LNCaP clone FGC (cell line): ENCODE results near the gene THOC5.

Source experiments
- DNase-seq: peaks from one replicate; pipeline ENCODE4 v3.0.0-alpha.2; 2011; ENCODE audit warnings: low read depth
- H3K4me3 ChIP-seq: 2 replicates; pipeline ENCODE4 v1.5.1; 2011; ENCODE audit warnings: mild to moderate bottlenecking, low read depth, low read length, control low read depth
- TF ChIP-seq, protein P1 (sequence below): IDR thresholded peaks from 2 replicates; pipeline ENCODE4 v1.5.1; 2012; ENCODE audit warnings: mild to moderate bottlenecking; ENCODE audit not compliant: control insufficient read depth, insufficient read depth; ENCODE audit errors: extremely low read depth

Gene THOC5

GRCh38 chr22:29530716-29531115, 22.8 kb downstream of the THOC5 start:
- no peak overlapping the region for H3K4me3 ChIP-seq

DNA sequence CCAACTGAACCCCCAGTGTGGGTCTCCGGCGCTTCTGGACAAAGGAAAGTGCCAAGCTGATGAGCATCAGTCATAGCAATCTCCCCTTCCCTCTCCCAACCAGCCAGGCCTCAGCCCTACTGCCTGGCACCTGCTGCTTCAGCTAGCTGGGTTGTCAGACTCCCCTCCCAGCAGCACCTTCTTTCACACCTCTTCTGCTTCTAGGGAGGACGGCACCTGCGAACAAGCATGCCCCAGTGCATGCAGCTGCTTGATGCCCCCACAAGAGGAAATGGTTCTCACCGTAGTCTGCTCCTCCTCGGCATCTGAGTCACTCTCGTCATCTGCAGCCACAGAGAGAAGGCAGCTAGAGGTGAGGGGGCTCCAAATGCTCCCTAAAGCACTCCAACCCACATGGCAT, 25.4 kb downstream of the THOC5 start:
- H3K4me3 ChIP-seq = no peak overlapping the region
- TF ChIP-seq, protein P1, sequence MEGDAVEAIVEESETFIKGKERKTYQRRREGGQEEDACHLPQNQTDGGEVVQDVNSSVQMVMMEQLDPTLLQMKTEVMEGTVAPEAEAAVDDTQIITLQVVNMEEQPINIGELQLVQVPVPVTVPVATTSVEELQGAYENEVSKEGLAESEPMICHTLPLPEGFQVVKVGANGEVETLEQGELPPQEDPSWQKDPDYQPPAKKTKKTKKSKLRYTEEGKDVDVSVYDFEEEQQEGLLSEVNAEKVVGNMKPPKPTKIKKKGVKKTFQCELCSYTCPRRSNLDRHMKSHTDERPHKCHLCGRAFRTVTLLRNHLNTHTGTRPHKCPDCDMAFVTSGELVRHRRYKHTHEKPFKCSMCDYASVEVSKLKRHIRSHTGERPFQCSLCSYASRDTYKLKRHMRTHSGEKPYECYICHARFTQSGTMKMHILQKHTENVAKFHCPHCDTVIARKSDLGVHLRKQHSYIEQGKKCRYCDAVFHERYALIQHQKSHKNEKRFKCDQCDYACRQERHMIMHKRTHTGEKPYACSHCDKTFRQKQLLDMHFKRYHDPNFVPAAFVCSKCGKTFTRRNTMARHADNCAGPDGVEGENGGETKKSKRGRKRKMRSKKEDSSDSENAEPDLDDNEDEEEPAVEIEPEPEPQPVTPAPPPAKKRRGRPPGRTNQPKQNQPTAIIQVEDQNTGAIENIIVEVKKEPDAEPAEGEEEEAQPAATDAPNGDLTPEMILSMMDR = no peak
- no peak for DNase-seq

More at GRCh38 chr22:29530716-29531115, 22.8 kb downstream of the THOC5 start:
- TF ChIP-seq, protein P1 = no peak
- no peak for DNase-seq

GRCh38 chr22:29524442-29525191, 28.9 kb downstream of the THOC5 start:
- no peak for DNase-seq
- TF ChIP-seq, protein P1 = peak; percentile 53

GRCh38 chr22:29523761-29524160, 29.8 kb downstream of the THOC5 start:
- H3K4me3 ChIP-seq = no peak overlapping the region
- peak; percentile 31 for DNase-seq

More at GRCh38 chr22:29524442-29525191, 28.9 kb downstream of the THOC5 start:
- H3K4me3 ChIP-seq = no peak overlapping the region

GRCh38 chr22:29521526-29521925, 32.0 kb downstream of the THOC5 start:
- DNase-seq = no peak

More at GRCh38 chr22:29523761-29524160, 29.8 kb downstream of the THOC5 start:
- TF ChIP-seq, protein P1 = no peak

GRCh38 chr22:29520851-29521250, 32.7 kb downstream of the THOC5 start:
- DNase-seq = no peak
- H3K4me3 ChIP-seq = no peak overlapping the region
- TF ChIP-seq, protein P1 = no peak

More at GRCh38 chr22:29521526-29521925, 32.0 kb downstream of the THOC5 start:
- no peak overlapping the region for H3K4me3 ChIP-seq
- TF ChIP-seq, protein P1 = no peak
